Endothelial cell of umbilical vein (primary cell): ENCODE results near the gene NUBPL.

Experiments
- CTCF ChIP-seq, 2 donors: IDR thresholded peaks; 1 replicate in 1 of 2; 2 replicates in 1 of 2; pipeline ENCODE4 v1.5.1; 2011; ENCODE audit warnings: low read length in 2 of 2, mild to moderate bottlenecking in 2 of 2, moderate library complexity in 2 of 2, control low read depth in 1 of 2, inconsistent platforms in 1 of 2, low read depth in 1 of 2; ENCODE audit not compliant: insufficient read depth in 1 of 2; ENCODE audit errors: extremely low read depth in 1 of 2
- EZH2 ChIP-seq: IDR thresholded peaks from 2 replicates; pipeline ENCODE4 v1.6.1; 2012; ENCODE audit warnings: borderline replicate concordance, low read depth, mild to moderate bottlenecking, moderate library complexity, low read length, inconsistent platforms; ENCODE audit not compliant: severe bottlenecking
- FOS ChIP-seq: IDR thresholded peaks from 2 replicates; pipeline ENCODE4 v1.6.1; 2011; ENCODE audit warnings: mild to moderate bottlenecking, low read length, moderate library complexity, borderline replicate concordance; ENCODE audit not compliant: insufficient read depth
- JUN ChIP-seq: IDR thresholded peaks from 2 replicates; pipeline ENCODE4 v1.6.1; 2011; ENCODE audit warnings: borderline replicate concordance, low read depth; ENCODE audit not compliant: insufficient read length, insufficient read depth
- MAX ChIP-seq: IDR thresholded peaks from 2 replicates; pipeline ENCODE4 v1.6.1; 2011; ENCODE audit not compliant: insufficient read depth, insufficient read length
- MYC ChIP-seq: IDR thresholded peaks from one replicate; pipeline ENCODE4 v1.6.1; 2011; ENCODE audit warnings: mild to moderate bottlenecking, low read depth, low read length
- POLR2A ChIP-seq: IDR thresholded peaks from 2 replicates; pipeline ENCODE4 v1.6.1; 2012; ENCODE audit warnings: low read depth, mild to moderate bottlenecking, control low read depth, low read length
- POLR2AphosphoS5 ChIP-seq: IDR thresholded peaks from 2 replicates; pipeline ENCODE4 v1.6.1; 2012; ENCODE audit warnings: low read depth, mild to moderate bottlenecking, control low read depth, low read length, moderate library complexity; ENCODE audit not compliant: insufficient read depth

- TF ChIP-seq CTCF (IDR thresholded peaks at IDR 0.05; ENCODE audit: extremely low read depth in 1 of 2, insufficient read depth in 1 of 2, low read depth in 1 of 2, low read length in 2 of 2) (no peak), POLR2AphosphoS5 (no peak), MAX (no peak), FOS (peak; percentile 43), POLR2A (no peak), EZH2 (no peak), JUN (no peak), MYC (no peak)
These were observed 323.7 kb downstream of the NUBPL start for GRCh38 chr14:31884776-31885379.
